GM12878 (cell line): ENCODE results near the gene RBM15. TPM values are rescaled to one million over a fixed set of nuclear protein-coding genes. Genes with fewer than 3 reads are reported as not detected.

Experiments
- ATAC-seq: fragments of 200-7000 bp; cut with Tn5 transposase; 3 replicates; pipeline ENCODE4 v1.9.1; 2020; ENCODE audit warnings: mild to moderate bottlenecking, moderate library complexity
- BruUV-seq: library from RNA; stranded (reverse); fragments of 400-500 nt; replicated peaks from 2 replicates; lab custom pipeline; 2021; lab: Mats Ljungman, UMichigan
- CTCF ChIA-PET: fragments of 300-600 bp; sonication (Branson Sonifier 250); formaldehyde crosslinking; extraction: SDS; loops from one replicate; lab custom pipeline; 2021; ENCODE audit warnings: inconsistent platforms; lab: Yijun Ruan, JAX
- POLR2A ChIA-PET: fragments of 350-600 bp; formaldehyde crosslinking; extraction: SDS; loops from one replicate; lab custom pipeline; 2021; ENCODE audit warnings: inconsistent platforms; lab: Charles Lee
- RAD21 ChIA-PET: fragments of 300-600 bp; sonication (Branson Sonifier 250); formaldehyde crosslinking; loops from one replicate; lab custom pipeline; 2023; ENCODE audit warnings: antibody characterized with exemption; ENCODE audit not compliant: unreplicated experiment; lab: Charles Lee
- SMC1A ChIA-PET: fragments of 300-600 bp; sonication (Branson Sonifier 250); formaldehyde crosslinking; loops from one replicate; lab custom pipeline; 2023; ENCODE audit not compliant: unreplicated experiment, uncharacterized antibody; lab: Charles Lee
- DNase-seq: peaks from one replicate; pipeline ENCODE4 v3.0.0-alpha.2; 2011; ENCODE audit warnings: low read depth, low spot score
- FAIRE-seq: peaks from 3 replicates; lab custom pipeline; 2011; peaks lifted over from hg19 to GRCh38; lab: Jason Lieb, UNC
- H2AFZ ChIP-seq: 2 replicates; pipeline ENCODE4 v1.6.0; 2011; ENCODE audit warnings: low read depth, low read length, control low read depth; ENCODE audit not compliant: control insufficient read depth
- H3K27ac ChIP-seq: 2 replicates; pipeline ENCODE4 v1.5.1; 2011; ENCODE audit warnings: control low read depth; ENCODE audit not compliant: control insufficient read depth, insufficient read depth
- H3K27me3 ChIP-seq, 2 experiments: replicated peaks in 1 of 2; 2 replicates each; pipeline versions ENCODE4 v1.6.0 to v1.6.1; 2011; ENCODE audit warnings: low read length in 1 of 2; ENCODE audit not compliant: control insufficient read depth in 2 of 2, insufficient read depth in 2 of 2
- H3K36me3 ChIP-seq, 2 experiments: 2 replicates each; pipeline ENCODE4 v1.5.1; 2011; ENCODE audit warnings: low read length in 1 of 2; ENCODE audit not compliant: control insufficient read depth in 2 of 2, insufficient read depth in 2 of 2
- H3K4me1 ChIP-seq: 2 replicates; pipeline ENCODE4 v1.6.1; 2011; ENCODE audit warnings: mild to moderate bottlenecking, low read length, moderate library complexity, mixed read lengths; ENCODE audit not compliant: control insufficient read depth, insufficient read depth
- H3K4me2 ChIP-seq: 2 replicates; pipeline ENCODE4 v1.6.0; 2011; ENCODE audit warnings: control low read depth; ENCODE audit not compliant: control insufficient read depth, insufficient read depth
- H3K4me3 ChIP-seq: fragments of 200-600 bp; sonication (generic); 2 replicates; pipeline ENCODE4 v1.5.1; 2016
- H3K79me2 ChIP-seq: 2 replicates; pipeline ENCODE4 v1.6.0; 2011; ENCODE audit warnings: low read length; ENCODE audit not compliant: control insufficient read depth, insufficient read depth
- H3K9ac ChIP-seq: 2 replicates; pipeline ENCODE4 v1.8.0; 2011; ENCODE audit warnings: low read length, control low read depth, mixed read lengths; ENCODE audit not compliant: control insufficient read depth, insufficient read depth
- H3K9me3 ChIP-seq: replicated peaks from 3 replicates; pipeline ENCODE4 v1.5.1; 2011; ENCODE audit warnings: mild to moderate bottlenecking, low read length; ENCODE audit not compliant: control insufficient read depth, insufficient read depth
- H4K20me1 ChIP-seq: 2 replicates; pipeline ENCODE4 v1.6.0; 2011; ENCODE audit not compliant: control insufficient read depth, insufficient read depth
- CHD1 ChIP-seq: IDR thresholded peaks from 2 replicates; pipeline ENCODE4 v1.6.1; 2012; ENCODE audit warnings: low read depth, low read length, improper control_type of control experiment
- CHD4 ChIP-seq: fragments of 200-600 bp; sonication (generic); IDR thresholded peaks from 2 replicates; pipeline ENCODE4 v1.6.1; 2016; ENCODE audit warnings: mild to moderate bottlenecking
- EED ChIP-seq: sonication (generic); IDR thresholded peaks from 2 replicates; pipeline ENCODE4 v1.6.1; 2016; ENCODE audit warnings: antibody characterized with exemption, low read depth
- EGR1 ChIP-seq, 2 experiments: IDR thresholded peaks; 1 replicate in 1 of 2; 2 replicates in 1 of 2; pipeline ENCODE4 v1.6.1; 2011 to 2012; ENCODE audit warnings: low read depth in 2 of 2, low read length in 2 of 2, borderline replicate concordance in 1 of 2, mild to moderate bottlenecking in 1 of 2, moderate library complexity in 1 of 2
- ETV6 ChIP-seq, 2 experiments: fragments of 450-650 bp in 1 of 2; IDR thresholded peaks in 1 of 2; conservative IDR thresholded peaks in 1 of 2; 2 replicates each; pipeline ENCODE4 v1.6.1; 2014; ENCODE audit warnings: antibody characterized with exemption in 1 of 2, borderline replicate concordance in 1 of 2, low read depth in 1 of 2, mild to moderate bottlenecking in 1 of 2, moderate library complexity in 1 of 2
- HDAC6 ChIP-seq: fragments of 200-600 bp; sonication (generic); IDR thresholded peaks from one replicate; pipeline ENCODE4 v1.8.0; 2017; ENCODE audit warnings: antibody characterized with exemption; ENCODE audit not compliant: unreplicated experiment
- POLR2A ChIP-seq: IDR thresholded peaks from 2 replicates; pipeline ENCODE4 v1.6.1; 2011; ENCODE audit warnings: low read depth, mild to moderate bottlenecking, low read length
- RAD21 ChIP-seq: IDR thresholded peaks from 2 replicates; pipeline ENCODE4 v1.6.1; 2011; ENCODE audit warnings: mild to moderate bottlenecking, low read depth, low read length, moderate library complexity; ENCODE audit not compliant: insufficient read depth
- RBBP5 ChIP-seq: fragments of 200-600 bp; sonication (generic); conservative IDR thresholded peaks from 2 replicates; pipeline ENCODE4 v1.6.1; 2016
- SKIL ChIP-seq: fragments of 450-650 bp; IDR thresholded peaks from 2 replicates; pipeline ENCODE4 v1.6.1; 2017; ENCODE audit warnings: mild to moderate bottlenecking, low read depth, inconsistent platforms; ENCODE audit not compliant: poor library complexity, severe bottlenecking
- SMAD5 ChIP-seq: IDR thresholded peaks from 2 replicates; pipeline ENCODE4 v1.6.1; 2016; ENCODE audit warnings: antibody characterized with exemption, low read depth
- SREBF2 ChIP-seq: IDR thresholded peaks from 2 replicates; pipeline ENCODE4 v1.6.1; 2012; ENCODE audit warnings: mild to moderate bottlenecking, low read length
- STAT3 ChIP-seq: IDR thresholded peaks from 2 replicates; pipeline ENCODE4 v1.6.1; 2011; ENCODE audit warnings: low read depth, low read length, improper control_type of control experiment
- TAF1 ChIP-seq: IDR thresholded peaks from 2 replicates; pipeline ENCODE4 v1.6.1; 2011; ENCODE audit warnings: mild to moderate bottlenecking, low read depth, low read length, borderline replicate concordance
- TARDBP ChIP-seq: IDR thresholded peaks from 2 replicates; pipeline ENCODE4 v1.6.1; 2016; ENCODE audit warnings: borderline replicate concordance
- WRNIP1 ChIP-seq: IDR thresholded peaks from 2 replicates; pipeline ENCODE4 v1.6.1; 2011; ENCODE audit warnings: low read depth, low read length, improper control_type of control experiment, borderline replicate concordance
- WGBS: methylation state at CpG from one replicate; pipeline ENCODE4 v1.1.6; 2016; ENCODE audit warnings: low lambda C conversion rate; ENCODE audit not compliant: insufficient replicate concordance, insufficient coverage; ENCODE audit errors: missing lambda C conversion rate; 5-methylcytosine and 5-hydroxymethylcytosine counted together
- in situ Hi-C: fragments of 300-500 bp; cut with MboI; formaldehyde crosslinking; loops from 9 replicates; pipeline ENCODE4 v1.14.3; 2018; ENCODE audit warnings: mixed read lengths
- intact Hi-C: fragments of 100-400 bp; cut with micrococcal nuclease; formaldehyde crosslinking; loops from one replicate; pipeline ENCODE4 v1.14.2; 2022; ENCODE audit not compliant: unreplicated experiment
- polyA plus RNA-seq, 11 experiments: library from polyadenylated mRNA; depleted of rRNA in 4 of 11; unstranded in 6 of 11; stranded (reverse) in 5 of 11; fragments of >200 nt; fragmentation: Nextera tagmentation in 4 of 11; fragmentation: Illumina TruSeq in 1 of 11; extraction: Ambion mirVana in 4 of 11; extraction: Trizol in 1 of 11; gene quantifications; 1 replicate in 1 of 11; 2 replicates in 10 of 11; pipeline versions ENCODE4 v1.2.1 to v1.2.3, GENCODE V29; 2011 to 2016; ENCODE audit warnings: inconsistent platforms in 2 of 11, missing spikeins in 2 of 11, low read depth in 1 of 11
- total RNA-seq, 4 experiments: library from RNA; depleted of rRNA in 3 of 4; stranded (reverse); fragments of >200 nt in 3 of 4; fragmentation: Illumina TruSeq in 1 of 4; extraction: Trizol in 1 of 4; gene quantifications; 2 replicates each; pipeline versions ENCODE4 v1.2.1 to v1.2.3, GENCODE V29; 2013 to 2021
- TF ChIP-seq, protein P1 (sequence below): fragments of 450-650 bp; IDR thresholded peaks from 2 replicates; pipeline ENCODE4 v1.6.1; 2017; ENCODE audit warnings: antibody characterized with exemption, mild to moderate bottlenecking, moderate library complexity

RBM15 gene
- total and polyA plus RNA-seq, 10 of the 15 experiments (the other 5 are each of a cell fraction or from before 2014, with no cell fraction given) = 3.1 to 63.2 (median 26.7) TPM

DNA sequence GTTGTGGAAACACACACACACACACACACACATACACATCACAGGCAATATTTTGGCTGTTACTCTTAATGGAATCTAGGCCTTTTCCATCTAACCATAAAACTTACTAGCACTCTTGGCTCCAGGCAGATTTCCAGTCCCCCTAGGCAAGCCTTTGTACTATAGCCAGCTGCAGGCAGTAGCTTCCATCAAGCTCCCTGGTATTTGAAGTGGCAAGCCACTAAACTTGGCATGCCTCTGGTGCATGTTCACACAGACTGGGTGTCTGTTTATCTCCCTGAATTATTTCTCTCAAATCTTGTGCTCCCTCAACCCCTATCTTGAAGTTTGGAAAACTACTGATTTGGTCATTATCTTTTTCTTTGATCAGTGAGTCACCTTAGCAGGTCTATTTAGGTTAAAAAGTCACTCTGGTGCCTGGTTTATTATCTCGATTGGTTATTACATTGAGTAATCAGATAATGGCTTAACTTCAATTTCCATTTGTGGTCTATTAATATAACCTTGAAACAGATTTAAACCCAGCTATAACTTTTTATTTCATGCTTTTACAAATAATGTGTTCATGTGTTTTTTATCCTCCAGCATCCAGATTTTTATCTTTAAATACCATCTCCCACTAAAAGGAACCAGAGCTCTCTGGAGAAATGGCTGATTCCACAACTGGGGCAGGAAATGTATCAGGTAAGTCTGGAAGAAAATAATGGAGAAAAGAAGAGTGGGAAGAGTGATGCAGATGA, 2.7 kb upstream of the RBM15 start (continued):
- TF ChIP-seq WRNIP1 (no peak), ETV6 (conservative IDR thresholded peaks at IDR 0.05 in 1 of 2, IDR thresholded peaks at IDR 0.05 in 1 of 2; ENCODE audit: borderline replicate concordance in 1 of 2, low read depth in 1 of 2) (no peak), RAD21 (no peak), TARDBP (no peak), STAT3 (no peak), CHD4 (no peak), EGR1 (IDR thresholded peaks at IDR 0.05; ENCODE audit: borderline replicate concordance in 1 of 2, low read depth in 2 of 2, low read length in 2 of 2) (no peak)

DNA sequence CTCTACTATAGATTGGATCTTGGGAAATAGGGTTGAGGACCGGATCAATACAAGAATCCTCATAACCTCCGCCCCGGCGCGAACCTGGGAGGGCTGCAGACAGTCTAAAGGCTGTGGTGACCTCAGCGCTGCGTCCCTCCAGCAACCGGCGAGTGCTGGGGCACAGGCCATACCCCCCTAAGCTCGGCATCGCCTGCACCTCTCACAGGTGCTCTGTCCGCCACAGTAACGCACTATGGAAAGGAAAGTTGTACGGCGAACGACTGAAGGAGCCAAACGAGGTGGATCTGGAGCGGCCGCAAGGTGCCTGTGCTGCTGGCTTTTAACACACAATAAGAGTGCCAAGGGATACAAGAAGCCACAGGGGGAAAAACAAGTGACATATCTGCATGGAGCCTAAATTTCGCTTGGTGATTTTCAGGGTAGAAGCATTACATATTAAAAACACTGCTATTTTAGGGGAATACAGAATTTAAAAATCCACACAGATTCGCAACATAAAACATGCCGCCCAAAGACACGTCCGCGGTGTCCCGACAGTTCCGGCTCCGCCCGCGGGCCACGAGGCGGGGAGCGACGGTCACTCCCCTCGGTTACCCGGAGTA, 1.4 kb upstream of the RBM15 start:
- intact Hi-C loops = loop anchor here (2.0 to 10.0 kb wide), 4 partner anchors 47 to 1264 kb away; partner anchors contain the start of genes LAMTOR5 and PSMA5
- CTCF ChIA-PET = interaction anchor here (0.5 to 8.5 kb wide), 18 partner anchors 11 to 438 kb away, joined by 3 to 62 read pairs (median 7); partner anchors contain the start of genes KCNC4 and LAMTOR5
- Histone ChIP-seq H2AFZ (peak overlapping the region; percentile 97), H3K4me3 (peak overlapping the region; percentile 91), H3K9ac (peak overlapping the region; percentile 95), H3K27ac (peak overlapping the region; percentile 97), H3K9me3 (no peaks in the 10 kb centered on the region), H3K79me2 (peaks cover 42% of the 10 kb centered on the region), H3K4me2 (peak overlapping the region; percentile 66), H4K20me1 (peaks cover 6% of the 10 kb centered on the region; the same call in 1 of the 2 replicates), H3K4me1 (peaks cover 5% of the 10 kb centered on the region), H3K36me3 (peaks cover 9 to 16% of the 10 kb centered on the region in 2 experiments; a peak in 3 of 4 replicates), H3K27me3 (no peaks in the 10 kb centered on the region)
- WGBS = 1% methylated on average over 36 of the region's 36 CpGs
- peak; percentile 47 for FAIRE-seq
- SMC1A ChIA-PET = interaction anchor here (0.9 to 8.4 kb wide), 19 partner anchors 10 to 158 kb away, joined by 3 to 51 read pairs (median 7); partner anchors contain the start of genes KCNC4 and LAMTOR5
- peak; percentile 13 for ATAC-seq
- POLR2A ChIA-PET = interaction anchor here (1.0 to 4.0 kb wide), 12 partner anchors 9 to 129 kb away, joined by 3 to 43 read pairs (median 9); partner anchors contain the start of genes KCNC4 and LAMTOR5
- RAD21 ChIA-PET = interaction anchor here (1.0 to 7.4 kb wide), 14 partner anchors 10 to 141 kb away, joined by 3 to 80 read pairs (median 8); partner anchors contain the start of genes KCNC4 and LAMTOR5
- DNase-seq = no peak
- in situ Hi-C loops = no loop called here
- BruUV-seq = TSS peak; percentile 88
- TF ChIP-seq EED (no peak), SREBF2 (no peak), CHD1 (0 out of 2 replicates have a peak, but pooled peaks have one; percentile 25), SMAD5 (peak; percentile 46), SKIL (peak; percentile 21), STAT3 (no peak), HDAC6 (no peak), RBBP5 (no peak), TAF1 (0 out of 2 replicates have a peak, but pooled peaks have one; percentile 26), POLR2A (0 out of 2 replicates have a peak, but pooled peaks have one; percentile 63)
- TF ChIP-seq, protein P1, sequence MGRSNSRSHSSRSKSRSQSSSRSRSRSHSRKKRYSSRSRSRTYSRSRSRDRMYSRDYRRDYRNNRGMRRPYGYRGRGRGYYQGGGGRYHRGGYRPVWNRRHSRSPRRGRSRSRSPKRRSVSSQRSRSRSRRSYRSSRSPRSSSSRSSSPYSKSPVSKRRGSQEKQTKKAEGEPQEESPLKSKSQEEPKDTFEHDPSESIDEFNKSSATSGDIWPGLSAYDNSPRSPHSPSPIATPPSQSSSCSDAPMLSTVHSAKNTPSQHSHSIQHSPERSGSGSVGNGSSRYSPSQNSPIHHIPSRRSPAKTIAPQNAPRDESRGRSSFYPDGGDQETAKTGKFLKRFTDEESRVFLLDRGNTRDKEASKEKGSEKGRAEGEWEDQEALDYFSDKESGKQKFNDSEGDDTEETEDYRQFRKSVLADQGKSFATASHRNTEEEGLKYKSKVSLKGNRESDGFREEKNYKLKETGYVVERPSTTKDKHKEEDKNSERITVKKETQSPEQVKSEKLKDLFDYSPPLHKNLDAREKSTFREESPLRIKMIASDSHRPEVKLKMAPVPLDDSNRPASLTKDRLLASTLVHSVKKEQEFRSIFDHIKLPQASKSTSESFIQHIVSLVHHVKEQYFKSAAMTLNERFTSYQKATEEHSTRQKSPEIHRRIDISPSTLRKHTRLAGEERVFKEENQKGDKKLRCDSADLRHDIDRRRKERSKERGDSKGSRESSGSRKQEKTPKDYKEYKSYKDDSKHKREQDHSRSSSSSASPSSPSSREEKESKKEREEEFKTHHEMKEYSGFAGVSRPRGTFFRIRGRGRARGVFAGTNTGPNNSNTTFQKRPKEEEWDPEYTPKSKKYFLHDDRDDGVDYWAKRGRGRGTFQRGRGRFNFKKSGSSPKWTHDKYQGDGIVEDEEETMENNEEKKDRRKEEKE = no peak
